MM.1S (cell line): ENCODE measurements around the gene FBXO39.

Experiments used
- DNase-seq: peaks from one replicate; pipeline ENCODE4 v3.0.0-alpha.2; 2015
- H2AFZ ChIP-seq: fragments of 300-600 bp; sonication (generic); 2 replicates; pipeline ENCODE4 v1.6.0; 2016; ENCODE audit warnings: antibody characterized with exemption, low read length
- H3F3A ChIP-seq: fragments of 300-600 bp; sonication (generic); 2 replicates; pipeline ENCODE4 v1.6.1; 2016; ENCODE audit warnings: mild to moderate bottlenecking, antibody characterized with exemption, low read length, moderate library complexity, mixed read lengths; ENCODE audit not compliant: insufficient read depth
- H3K27ac ChIP-seq: fragments of 300-600 bp; sonication (generic); 2 replicates; pipeline ENCODE4 v1.5.1; 2016; ENCODE audit warnings: mild to moderate bottlenecking, low read length
- H3K27me3 ChIP-seq: fragments of 300-600 bp; sonication (generic); replicated peaks from 2 replicates; pipeline ENCODE4 v1.6.0; 2016; ENCODE audit warnings: low read length; ENCODE audit not compliant: insufficient read depth
- H3K36me3 ChIP-seq: fragments of 300-600 bp; sonication (generic); replicated peaks from 2 replicates; pipeline ENCODE4 v1.6.1; 2016; ENCODE audit warnings: mild to moderate bottlenecking, low read length, mixed read lengths; ENCODE audit not compliant: insufficient read depth
- H3K4me1 ChIP-seq: fragments of 300-600 bp; sonication (generic); 2 replicates; pipeline ENCODE4 v1.6.1; 2016; ENCODE audit warnings: low read length, mixed read lengths
- H3K4me2 ChIP-seq: fragments of 300-600 bp; sonication (generic); 2 replicates; pipeline ENCODE4 v1.6.0; 2016; ENCODE audit warnings: low read depth, low read length
- H3K4me3 ChIP-seq: fragments of 300-600 bp; sonication (generic); 2 replicates; pipeline ENCODE4 v1.5.1; 2016; ENCODE audit warnings: low read length, mixed read lengths
- H3K79me2 ChIP-seq: fragments of 300-600 bp; sonication (generic); 2 replicates; pipeline ENCODE4 v1.6.1; 2016; ENCODE audit warnings: mixed run types, low read length, mixed read lengths
- H3K9ac ChIP-seq: fragments of 300-600 bp; sonication (generic); 2 replicates; pipeline ENCODE4 v1.6.1; 2016; ENCODE audit warnings: low read length, mixed read lengths
- H3K9me2 ChIP-seq: fragments of 300-600 bp; sonication (generic); replicated peaks from 2 replicates; pipeline ENCODE4 v1.6.1; 2016; ENCODE audit warnings: mild to moderate bottlenecking, low read length, mixed read lengths; ENCODE audit not compliant: insufficient read depth
- H3K9me3 ChIP-seq: fragments of 300-600 bp; sonication (generic); replicated peaks from 2 replicates; pipeline ENCODE4 v1.6.1; 2016; ENCODE audit warnings: mild to moderate bottlenecking, low read length, mixed read lengths; ENCODE audit not compliant: insufficient read depth
- H4K20me1 ChIP-seq: fragments of 300-600 bp; sonication (generic); 2 replicates; pipeline ENCODE4 v1.6.1; 2016; ENCODE audit warnings: mild to moderate bottlenecking, low read length, moderate library complexity, mixed read lengths; ENCODE audit not compliant: insufficient read depth
- EZH2 ChIP-seq: fragments of 300-600 bp; sonication (generic); optimal IDR thresholded peaks from 2 replicates; pipeline ENCODE3; 2017; ENCODE audit warnings: low read depth, mild to moderate bottlenecking, antibody characterized with exemption, low read length, mixed read lengths
- EZH2phosphoT487 ChIP-seq: fragments of 300-600 bp; sonication (generic); IDR thresholded peaks from 2 replicates; pipeline ENCODE4 v1.6.1; 2018; ENCODE audit warnings: antibody characterized with exemption, low read length
- TF ChIP-seq, protein P1 (sequence below): fragments of 300-600 bp; sonication (generic); IDR thresholded peaks from 2 replicates; pipeline ENCODE4 v1.5.1; 2016; ENCODE audit warnings: antibody characterized with exemption, low read length, mixed read lengths

FBXO39 gene

DNA sequence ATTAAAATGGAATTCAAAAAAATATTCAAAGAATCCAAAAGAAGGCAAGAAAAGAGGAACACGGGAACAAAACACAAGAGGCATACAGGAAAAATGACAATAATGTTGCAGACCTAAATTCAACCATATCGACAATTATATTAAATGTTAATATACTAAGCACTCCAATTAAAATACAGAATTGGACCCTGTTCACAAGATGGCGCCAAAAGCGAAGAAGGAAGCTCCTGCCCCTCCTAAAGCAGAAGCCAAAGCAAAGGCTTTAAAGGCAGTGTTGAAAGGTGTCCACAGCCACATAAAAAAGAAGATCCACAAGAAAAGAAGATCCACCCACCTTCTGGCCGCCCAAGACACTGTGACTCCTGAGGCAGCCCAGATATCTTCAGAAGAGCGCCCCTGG lies 26.5 kb upstream of the FBXO39 start:
- Histone ChIP-seq H3K9me2 (no peaks in the 10 kb centered on the region), H3F3A (no peaks in the 10 kb centered on the region), H3K79me2 (no peaks in the 10 kb centered on the region), H4K20me1 (no peaks in the 10 kb centered on the region), H3K4me2 (no peak overlapping the region), H2AFZ (no peak overlapping the region), H3K27ac (no peak overlapping the region), H3K9me3 (no peaks in the 10 kb centered on the region), H3K36me3 (no peaks in the 10 kb centered on the region), H3K9ac (no peak overlapping the region), H3K4me1 (no peaks in the 10 kb centered on the region), H3K27me3 (0 out of 2 replicates have a peak, but pooled peaks cover 4% of the 10 kb centered on the region), H3K4me3 (no peak overlapping the region)
- DNase-seq: no peak
- no peak for TF ChIP-seq EZH2phosphoT487

DNA sequence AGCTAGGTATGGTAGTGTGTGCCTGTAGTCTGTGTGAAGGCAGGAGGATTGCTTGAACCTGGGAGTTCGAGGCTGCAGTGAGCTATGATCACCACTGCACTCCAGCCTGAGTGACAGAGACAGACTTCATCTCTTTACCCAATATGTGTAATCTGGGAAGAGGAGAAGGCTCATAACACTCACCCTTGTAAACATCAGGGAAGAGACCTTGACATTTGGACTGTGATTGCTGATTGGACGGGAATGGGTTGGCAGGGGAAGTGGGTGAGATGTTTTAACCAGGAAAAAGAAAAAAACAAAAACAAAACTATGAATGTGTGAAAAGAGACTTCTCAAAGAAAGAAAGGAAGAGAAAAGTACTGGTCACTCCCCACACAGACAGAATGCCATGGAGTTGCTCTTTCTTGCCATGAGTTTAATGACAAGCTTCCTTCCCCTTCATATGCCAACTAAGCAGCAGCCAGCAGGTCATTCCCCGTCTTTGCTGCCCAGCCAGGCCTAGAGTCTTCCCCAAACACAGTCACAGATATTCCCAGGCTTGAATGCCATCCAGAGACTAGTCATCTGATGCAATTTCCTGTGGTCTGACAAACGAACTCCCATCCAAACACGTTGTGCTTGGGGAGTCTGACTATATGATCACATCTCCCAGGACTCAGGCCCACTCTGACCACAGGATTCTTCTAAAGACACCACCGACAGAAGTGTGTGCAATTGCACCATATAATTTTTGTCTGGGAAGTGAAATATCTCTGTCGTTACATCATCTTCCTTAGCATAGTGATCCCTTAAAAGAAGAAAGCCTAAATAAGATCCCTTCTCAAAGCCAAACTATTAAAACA lies 23.7 kb upstream of the FBXO39 start:
- H3K36me3 ChIP-seq: no peaks in the 10 kb centered on the region
- peaks cover 3% of the 10 kb centered on the region; the same call in 1 of the 2 replicates for H3K4me1 ChIP-seq
- 0 out of 2 replicates have a peak, but pooled peaks cover 4% of the 10 kb centered on the region for H3K27me3 ChIP-seq
- H3K4me2 ChIP-seq: no peak overlapping the region
- H2AFZ ChIP-seq: no peak overlapping the region
- H3K27ac ChIP-seq: no peak overlapping the region
- no peaks in the 10 kb centered on the region for H3K9me3 ChIP-seq
- no peak overlapping the region for H3K4me3 ChIP-seq
- no peaks in the 10 kb centered on the region for H3K79me2 ChIP-seq
- no peaks in the 10 kb centered on the region for H4K20me1 ChIP-seq
- H3K9ac ChIP-seq: no peak overlapping the region
- no peak for DNase-seq
- H3K9me2 ChIP-seq: no peaks in the 10 kb centered on the region
- no peaks in the 10 kb centered on the region for H3F3A ChIP-seq
- TF ChIP-seq EZH2phosphoT487 (no peak), EZH2 (no peak)
- TF ChIP-seq, protein P1, sequence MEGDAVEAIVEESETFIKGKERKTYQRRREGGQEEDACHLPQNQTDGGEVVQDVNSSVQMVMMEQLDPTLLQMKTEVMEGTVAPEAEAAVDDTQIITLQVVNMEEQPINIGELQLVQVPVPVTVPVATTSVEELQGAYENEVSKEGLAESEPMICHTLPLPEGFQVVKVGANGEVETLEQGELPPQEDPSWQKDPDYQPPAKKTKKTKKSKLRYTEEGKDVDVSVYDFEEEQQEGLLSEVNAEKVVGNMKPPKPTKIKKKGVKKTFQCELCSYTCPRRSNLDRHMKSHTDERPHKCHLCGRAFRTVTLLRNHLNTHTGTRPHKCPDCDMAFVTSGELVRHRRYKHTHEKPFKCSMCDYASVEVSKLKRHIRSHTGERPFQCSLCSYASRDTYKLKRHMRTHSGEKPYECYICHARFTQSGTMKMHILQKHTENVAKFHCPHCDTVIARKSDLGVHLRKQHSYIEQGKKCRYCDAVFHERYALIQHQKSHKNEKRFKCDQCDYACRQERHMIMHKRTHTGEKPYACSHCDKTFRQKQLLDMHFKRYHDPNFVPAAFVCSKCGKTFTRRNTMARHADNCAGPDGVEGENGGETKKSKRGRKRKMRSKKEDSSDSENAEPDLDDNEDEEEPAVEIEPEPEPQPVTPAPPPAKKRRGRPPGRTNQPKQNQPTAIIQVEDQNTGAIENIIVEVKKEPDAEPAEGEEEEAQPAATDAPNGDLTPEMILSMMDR: no peak

DNA sequence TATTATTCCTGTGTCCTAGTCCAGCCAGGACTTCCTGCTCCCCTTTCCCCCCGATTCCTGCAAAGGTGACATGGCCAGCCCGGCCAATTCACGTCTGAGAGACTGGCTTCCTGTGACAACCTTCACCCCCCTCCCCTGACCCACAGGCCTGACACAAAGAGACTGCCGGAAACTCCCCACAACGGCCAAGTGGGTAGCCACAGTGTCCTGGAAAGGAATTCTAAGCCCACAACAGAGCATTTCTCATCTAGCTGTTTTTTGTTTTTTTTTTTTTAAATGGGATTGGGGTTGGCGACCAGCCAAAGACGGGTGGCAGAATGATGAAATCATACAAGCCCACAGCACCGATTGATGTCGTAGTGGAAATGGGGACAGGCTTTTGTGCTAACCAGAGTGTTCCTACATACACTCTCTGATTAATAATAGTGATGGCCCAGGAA lies 23.0 kb upstream of the FBXO39 start:
- DNase-seq: no peak
- H3K27me3 ChIP-seq: 0 out of 2 replicates have a peak, but pooled peaks cover 4% of the 10 kb centered on the region
- peaks cover 3% of the 10 kb centered on the region; the same call in 1 of the 2 replicates for H3K4me1 ChIP-seq
- H3K36me3 ChIP-seq: no peaks in the 10 kb centered on the region
- no peak overlapping the region for H3K27ac ChIP-seq
- H4K20me1 ChIP-seq: no peaks in the 10 kb centered on the region
- no peak for TF ChIP-seq EZH2phosphoT487
- TF ChIP-seq, protein P1: no peak
- no peak for TF ChIP-seq EZH2
- no peak overlapping the region for H2AFZ ChIP-seq
- no peaks in the 10 kb centered on the region for H3K9me2 ChIP-seq
- H3K9ac ChIP-seq: no peak overlapping the region
- no peaks in the 10 kb centered on the region for H3F3A ChIP-seq
- H3K4me3 ChIP-seq: no peak overlapping the region
- H3K9me3 ChIP-seq: no peaks in the 10 kb centered on the region
- no peak overlapping the region for H3K4me2 ChIP-seq
- H3K79me2 ChIP-seq: no peaks in the 10 kb centered on the region

DNA sequence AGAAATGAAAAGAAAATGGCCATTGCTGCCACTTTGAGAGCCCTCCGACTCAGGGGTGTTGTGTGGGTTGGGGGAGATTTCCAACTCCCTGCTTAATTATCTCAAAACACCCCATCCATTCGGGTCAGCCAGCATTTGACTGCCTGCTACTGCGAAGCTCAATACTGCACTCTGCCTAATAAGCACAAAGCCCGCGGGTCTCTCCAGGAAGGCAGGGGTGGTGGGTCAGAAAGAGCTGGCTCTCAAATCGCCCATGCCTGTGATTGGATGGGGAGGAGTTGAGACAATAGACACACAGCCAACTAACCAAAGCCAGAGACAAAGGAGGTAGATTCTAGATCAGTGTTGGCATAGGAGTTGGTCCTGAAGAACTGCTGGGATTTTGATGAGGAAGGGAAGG lies 22.5 kb upstream of the FBXO39 start:
- H3K9me2 ChIP-seq: no peaks in the 10 kb centered on the region
- H3K36me3 ChIP-seq: no peaks in the 10 kb centered on the region
- H3K9ac ChIP-seq: no peak overlapping the region
- no peak overlapping the region for H3K4me3 ChIP-seq
- no peak overlapping the region for H3K4me2 ChIP-seq
- H3K79me2 ChIP-seq: no peaks in the 10 kb centered on the region
- peaks cover 3% of the 10 kb centered on the region; the same call in 1 of the 2 replicates for H3K4me1 ChIP-seq
- 0 out of 2 replicates have a peak, but pooled peaks cover 4% of the 10 kb centered on the region for H3K27me3 ChIP-seq
- no peak for DNase-seq
- H2AFZ ChIP-seq: no peak overlapping the region
- no peaks in the 10 kb centered on the region for H4K20me1 ChIP-seq
- no peak overlapping the region for H3K27ac ChIP-seq
- no peaks in the 10 kb centered on the region for H3K9me3 ChIP-seq
- TF ChIP-seq EZH2 (no peak), EZH2phosphoT487 (no peak)
- H3F3A ChIP-seq: no peaks in the 10 kb centered on the region
